Esophagus squamous epithelium (tissue), 5 donors: ENCODE measurements around the gene STX8. TPM values are rescaled to one million over a fixed set of nuclear protein-coding genes. Genes with fewer than 3 reads are reported as not detected.

ENCODE experiments used
- DNase-seq: peaks from one replicate; lab custom pipeline; 2025; lab: John Stamatoyannopoulos, UW
- H3K27ac ChIP-seq, 4 donors: fragments of 200-600 bp; sonication (generic); one replicate each; pipeline ENCODE4 v1.5.1; 2016 to 2019; ENCODE audit warnings: mild to moderate bottlenecking in 1 of 4
- H3K27me3 ChIP-seq, 4 donors: fragments of 200-600 bp; sonication (generic); 1 replicate in 3 of 4; 2 replicates in 1 of 4; pipeline versions ENCODE4 v1.5.1 to v1.6.0; 2017 to 2021; ENCODE audit warnings: antibody characterized with exemption in 1 of 4
- H3K36me3 ChIP-seq, 3 donors: fragments of 200-600 bp; sonication (generic); one replicate each; pipeline ENCODE4 v1.5.1; 2016 to 2019
- H3K4me1 ChIP-seq, 3 donors: fragments of 200-600 bp; sonication (generic); one replicate each; pipeline ENCODE4 v1.5.1; 2017 to 2019
- H3K4me3 ChIP-seq, 4 donors: fragments of 200-600 bp; sonication (generic); 1 replicate in 3 of 4; 2 replicates in 1 of 4; pipeline ENCODE4 v1.5.1; 2016 to 2019; ENCODE audit warnings: mild to moderate bottlenecking in 2 of 4, moderate library complexity in 1 of 4
- H3K9me3 ChIP-seq, 3 donors: fragments of 200-600 bp; sonication (generic); one replicate each; pipeline ENCODE4 v1.5.1; 2016 to 2019
- CTCF ChIP-seq, 6 experiments: fragments of 450-650 bp in 4 of 6; fragments of 200-600 bp in 2 of 6; sonication (generic) in 2 of 6; IDR thresholded peaks; one replicate each; pipeline ENCODE4 v1.5.1; 2016 to 2019; ENCODE audit warnings: antibody characterized with exemption in 6 of 6, mild to moderate bottlenecking in 4 of 6, moderate library complexity in 4 of 6
- POLR2A ChIP-seq, 4 donors: fragments of 450-650 bp; IDR thresholded peaks; one replicate each; pipeline ENCODE4 v1.6.1; 2017; ENCODE audit warnings: antibody characterized with exemption in 4 of 4, mild to moderate bottlenecking in 4 of 4, moderate library complexity in 3 of 4
- WGBS, 2 donors: methylation state at CpG; one replicate each; pipeline ENCODE4 v1.1.5; 2018; 5-methylcytosine and 5-hydroxymethylcytosine counted together
- intact Hi-C: fragments of 100-400 bp; cut with DNase I; formaldehyde crosslinking; loops from one replicate; pipeline ENCODE4 v1.15.0; 2022
- small RNA-seq, 4 donors: library from RNA; depleted of rRNA; stranded (forward); fragments of <200 nt; gene quantifications; one replicate each; pipeline ENCODE3, GENCODE V24; 2016
- total RNA-seq, 4 donors: library from RNA; depleted of rRNA; stranded (reverse); fragments of >200 nt; gene quantifications; one replicate each; pipeline ENCODE4 v1.1.0, GENCODE V29; 2016
- donor health status: DM: yes; HTN: yes; CAD: no.

The STX8 gene
- total RNA-seq, 4 donors from 2014 or later, result 31.8 to 66.4 (median 46.5) TPM

- DNase-seq, result no peak
- TF ChIP-seq POLR2A (IDR thresholded peaks at IDR 0.05) (no peak), CTCF (IDR thresholded peaks at IDR 0.05) (no peak)
- Histone ChIP-seq H3K27me3 (no peaks in the 10 kb centered on the region), H3K4me1 (peaks cover 7 to 28% (median 14%) of the 10 kb centered on the region in 3 donors), H3K27ac (no peak overlapping the region), H3K36me3 (peaks cover 0 to 15% (median 0%) of the 10 kb centered on the region in 3 donors), H3K4me3 (no peak overlapping the region), H3K9me3 (no peaks in the 10 kb centered on the region)
- WGBS, 2 donors, result 73 to 84% methylated on average over 3 to 4 of the region's 5 CpGs
- intact Hi-C loops, result no loop called here
Measured at GRCh38 chr17:9204637-9205329, 370.8 kb downstream of the STX8 start.

- Histone ChIP-seq H3K27me3 (no peaks in the 10 kb centered on the region), H3K4me3 (no peak overlapping the region), H3K4me1 (peaks cover 7 to 28% (median 14%) of the 10 kb centered on the region in 3 donors), H3K36me3 (peaks cover 0 to 14% (median 0%) of the 10 kb centered on the region in 3 donors), H3K9me3 (peaks cover 0 to under 1% (median 0%) of the 10 kb centered on the region in 3 donors), H3K27ac (no peak overlapping the region)
- 89 to 91% methylated on average over 3 of the region's 3 CpGs for WGBS, 2 donors
- intact Hi-C loops, result no loop called here
- TF ChIP-seq POLR2A (IDR thresholded peaks at IDR 0.05), result no peak
- TF ChIP-seq CTCF (IDR thresholded peaks at IDR 0.05), result no peak
- no peak for DNase-seq
Measured at GRCh38 chr17:9203771-9204425, 371.7 kb downstream of the STX8 start.

- peaks cover 7 to 26% (median 14%) of the 10 kb centered on the region in 3 donors for H3K4me1 ChIP-seq
- H3K27me3 ChIP-seq, result no peaks in the 10 kb centered on the region
- H3K27ac ChIP-seq, result no peak overlapping the region
- peaks cover 0 to 4% (median 3%) of the 10 kb centered on the region in 3 donors for H3K9me3 ChIP-seq
- intact Hi-C loops, result no loop called here
- DNase-seq, result no peak
- 68 to 84% methylated on average over 5 of the region's 5 CpGs for WGBS, 2 donors
- H3K4me3 ChIP-seq, result no peak overlapping the region
- H3K36me3 ChIP-seq, result peaks cover 0 to 17% (median 4%) of the 10 kb centered on the region in 3 donors
- no peak for TF ChIP-seq POLR2A (IDR thresholded peaks at IDR 0.05)
- no peak for TF ChIP-seq CTCF (IDR thresholded peaks at IDR 0.05)
Measured at GRCh38 chr17:9202532-9202931, 373.1 kb downstream of the STX8 start.

GRCh38 chr17:9200699-9201359, 374.8 kb downstream of the STX8 start:
- DNase-seq, result no peak
- Histone ChIP-seq H3K27me3 (no peaks in the 10 kb centered on the region), H3K4me3 (no peak overlapping the region), H3K4me1 (peaks cover 10 to 26% (median 13%) of the 10 kb centered on the region in 3 donors), H3K36me3 (peaks cover 0 to 13% (median 4%) of the 10 kb centered on the region in 3 donors), H3K9me3 (peaks cover 0 to 5% (median 3%) of the 10 kb centered on the region in 3 donors), H3K27ac (no peak overlapping the region)
- intact Hi-C loops, result no loop called here
- 86 to 87% methylated on average over 5 of the region's 5 CpGs for WGBS, 2 donors
- no peak for TF ChIP-seq CTCF (IDR thresholded peaks at IDR 0.05)
- no peak for TF ChIP-seq POLR2A (IDR thresholded peaks at IDR 0.05)

Small RNA genes lying within 50 kb of the gene (small RNA-seq; reads per million reads assigned to genes)
- gene AC005695.3, result 0 reads per million in 4 donors

Other genes with a start within 250 kb of the STX8 start
- gene CFAP52, start 822 bp upstream of the STX8 start, total RNA-seq, result not detected
- 10 to 100 TPM in 2 of 4 donors, 1 to 10 TPM in 2; 4.7 to 13.8 (median 10.1) TPM for gene USP43, start 69.7 kb upstream of the STX8 start, total RNA-seq
- not detected for gene DHRS7C, start 215.8 kb upstream of the STX8 start, total RNA-seq
- not detected for gene GSG1L2, start 246.3 kb upstream of the STX8 start, total RNA-seq